ENCODE results near the gene FBN1. TPM values are rescaled to one million over a fixed set of nuclear protein-coding genes. Genes with fewer than 3 reads are reported as not detected.

FBN1 gene
- total RNA-seq, 1 experiment from 2014 or later, result 0.43 TPM

GRCh38 chr15:48371550-48371949 lies 274.0 kb downstream of the FBN1 start:
- intact Hi-C loops (cut with micrococcal nuclease; ENCODE audit: unreplicated experiment), result no loop called here
- DNase-seq, result no peak
- Mint-ChIP-seq H3K27ac (ENCODE audit: unreplicated experiment) (no peak overlapping the region), H3K4me1 (ENCODE audit: low read depth, unreplicated experiment) (peaks cover 6% of the 10 kb centered on the region), H3K9me3 (ENCODE audit: unreplicated experiment) (peaks cover 10% of the 10 kb centered on the region), H3K4me3 (ENCODE audit: unreplicated experiment) (no peak overlapping the region), H3K27me3 (ENCODE audit: insufficient read depth, unreplicated experiment) (peaks cover 25% of the 10 kb centered on the region), H3K36me3 (ENCODE audit: insufficient read depth, unreplicated experiment) (no peaks in the 10 kb centered on the region)
- no TSS peak for BruUV-seq (replicated peaks)
- TF ChIP-seq CTCF (IDR thresholded peaks at IDR 0.05; ENCODE audit: insufficient read depth in 1 of 2, low read depth in 1 of 2, low read length in 1 of 2, severe bottlenecking in 1 of 2, unreplicated experiment in 1 of 2), result no peak
- Histone ChIP-seq H3K4me3 (ENCODE audit: low read depth, low read length) (no peak overlapping the region), H3K27me3 (replicated peaks; ENCODE audit: control insufficient read depth, insufficient read depth, low read length) (no peaks in the 10 kb centered on the region), H3K36me3 (ENCODE audit: control insufficient read depth, insufficient read depth, low read length) (no peaks in the 10 kb centered on the region), H3K9me3 (no peaks in the 10 kb centered on the region), H3K4me1 (no peaks in the 10 kb centered on the region)
- ChIA-PET POLR2A (no interaction called here), CTCF (no interaction called here)

- H3K4me3 ChIP-seq (ENCODE audit: low read depth, low read length), result no peak overlapping the region
- peaks cover 6% of the 10 kb centered on the region for H3K4me1 Mint-ChIP-seq (ENCODE audit: low read depth, unreplicated experiment)
- no peak for DNase-seq
- no peaks in the 10 kb centered on the region for H3K36me3 Mint-ChIP-seq (ENCODE audit: insufficient read depth, unreplicated experiment)
- TF ChIP-seq CTCF (IDR thresholded peaks at IDR 0.05; ENCODE audit: insufficient read depth in 1 of 2, low read depth in 1 of 2, low read length in 1 of 2, severe bottlenecking in 1 of 2, unreplicated experiment in 1 of 2), result no peak
- no peaks in the 10 kb centered on the region for H3K4me1 ChIP-seq
- H3K36me3 ChIP-seq (ENCODE audit: control insufficient read depth, insufficient read depth, low read length), result no peaks in the 10 kb centered on the region
- POLR2A ChIA-PET, result no interaction called here
- no peak overlapping the region for H3K27ac Mint-ChIP-seq (ENCODE audit: unreplicated experiment)
- no peak overlapping the region for H3K4me3 Mint-ChIP-seq (ENCODE audit: unreplicated experiment)
- H3K9me3 Mint-ChIP-seq (ENCODE audit: unreplicated experiment), result peaks cover 10% of the 10 kb centered on the region
- H3K27me3 Mint-ChIP-seq (ENCODE audit: insufficient read depth, unreplicated experiment), result peaks cover 20% of the 10 kb centered on the region
- no peaks in the 10 kb centered on the region for H3K9me3 ChIP-seq
- BruUV-seq (replicated peaks), result no TSS peak
- intact Hi-C loops (cut with micrococcal nuclease; ENCODE audit: unreplicated experiment), result no loop called here
- CTCF ChIA-PET, result no interaction called here
- no peaks in the 10 kb centered on the region for H3K27me3 ChIP-seq (replicated peaks; ENCODE audit: control insufficient read depth, insufficient read depth, low read length)
Observed at GRCh38 chr15:48370460-48370859, 275.0 kb downstream of the FBN1 start.

GRCh38 chr15:48367483-48367882 lies 278.0 kb downstream of the FBN1 start:
- ChIA-PET CTCF (no interaction called here), POLR2A (no interaction called here)
- no peaks in the 10 kb centered on the region for H3K4me1 Mint-ChIP-seq (ENCODE audit: low read depth, unreplicated experiment)
- no peaks in the 10 kb centered on the region for H3K9me3 Mint-ChIP-seq (ENCODE audit: unreplicated experiment)
- intact Hi-C loops (cut with micrococcal nuclease; ENCODE audit: unreplicated experiment), result no loop called here
- no peaks in the 10 kb centered on the region for H3K36me3 Mint-ChIP-seq (ENCODE audit: insufficient read depth, unreplicated experiment)
- BruUV-seq (replicated peaks), result no TSS peak
- H3K4me3 Mint-ChIP-seq (ENCODE audit: unreplicated experiment), result no peak overlapping the region
- no peak for DNase-seq
- TF ChIP-seq CTCF (IDR thresholded peaks at IDR 0.05; ENCODE audit: insufficient read depth in 1 of 2, low read depth in 1 of 2, low read length in 1 of 2, severe bottlenecking in 1 of 2, unreplicated experiment in 1 of 2), result no peak
- no peaks in the 10 kb centered on the region for H3K4me1 ChIP-seq
- H3K4me3 ChIP-seq (ENCODE audit: low read depth, low read length), result no peak overlapping the region
- H3K27me3 Mint-ChIP-seq (ENCODE audit: insufficient read depth, unreplicated experiment), result peaks cover 11% of the 10 kb centered on the region
- H3K36me3 ChIP-seq (ENCODE audit: control insufficient read depth, insufficient read depth, low read length), result no peaks in the 10 kb centered on the region
- H3K27ac Mint-ChIP-seq (ENCODE audit: unreplicated experiment), result no peak overlapping the region
- H3K9me3 ChIP-seq, result no peaks in the 10 kb centered on the region
- H3K27me3 ChIP-seq (replicated peaks; ENCODE audit: control insufficient read depth, insufficient read depth, low read length), result no peaks in the 10 kb centered on the region
